HTERT RPE-1 (cell line): ENCODE data around the gene EMC1.
"Not testable (repeated sequence)": the region's sequence is repeated elsewhere in the genome, so short reads cannot be mapped to it uniquely, and the experiment has no call there.

Experiments
- in situ Hi-C: fragments of 300-500 bp; cut with MboI; formaldehyde crosslinking; loops from 4 replicates; pipeline ENCODE4 v1.14.3; 2020; ENCODE audit warnings: low sequenced_read_pairs

Gene EMC1

GRCh38 chr1:19251305-19252196 lies at the start of gene EMC1, which contains the start of gene MRTO4:
Gene EMC1 (minus strand): TSS chr1:19251524. CDS start chr1:19251509, 15 bp downstream.
Gene MRTO4 (plus strand): TSS chr1:19251805. CDS start chr1:19251836, 31 bp downstream.
- in situ Hi-C loops = no loop called here

- in situ Hi-C loops = no loop called here
These were observed 48.9 kb upstream of the EMC1 start for GRCh38 chr1:19300211-19300610.

GRCh38 chr1:19294638-19295037 lies 43.3 kb upstream of the EMC1 start:
- in situ Hi-C loops = no loop called here

GRCh38 chr1:19289244-19289643 lies 37.9 kb upstream of the EMC1 start:
- in situ Hi-C loops = no loop called here

- in situ Hi-C loops = not testable (repeated sequence)
These were observed 37.3 kb upstream of the EMC1 start, which contains the start of gene AKR7A3 for GRCh38 chr1:19288324-19289241. Gene AKR7A3 (minus strand): TSS chr1:19288770. CDS start chr1:19288709, 61 bp downstream.

- in situ Hi-C loops = no loop called here
These were observed 36.3 kb upstream of the EMC1 start for GRCh38 chr1:19287436-19288185.

- in situ Hi-C loops = not testable (repeated sequence)
These were observed 34.5 kb upstream of the EMC1 start for GRCh38 chr1:19285807-19286206.

- in situ Hi-C loops = not testable (repeated sequence)
These were observed 34.0 kb upstream of the EMC1 start for GRCh38 chr1:19285366-19285765.

- in situ Hi-C loops = no loop called here
These were observed 33.6 kb upstream of the EMC1 start for GRCh38 chr1:19284881-19285280.

- in situ Hi-C loops = no loop called here
These were observed 32.6 kb upstream of the EMC1 start for GRCh38 chr1:19283891-19284290.

GRCh38 chr1:19274636-19275035 lies 23.3 kb upstream of the EMC1 start:
- in situ Hi-C loops = no loop called here

- in situ Hi-C loops = not testable (repeated sequence)
These were observed 22.7 kb upstream of the EMC1 start for GRCh38 chr1:19273844-19274531.

GRCh38 chr1:19273106-19273843 lies 22.0 kb upstream of the EMC1 start:
- in situ Hi-C loops = no loop called here

- in situ Hi-C loops = no loop called here
These were observed 20.7 kb upstream of the EMC1 start for GRCh38 chr1:19272064-19272463.

GRCh38 chr1:19270343-19270730 lies 19.0 kb upstream of the EMC1 start:
- in situ Hi-C loops = not testable (repeated sequence)

- in situ Hi-C loops = not testable (repeated sequence)
These were observed 18.4 kb upstream of the EMC1 start for GRCh38 chr1:19269427-19270342.

- in situ Hi-C loops = no loop called here
These were observed 17.1 kb upstream of the EMC1 start for GRCh38 chr1:19268445-19268844.

- in situ Hi-C loops = no loop called here
These were observed 11.4 kb upstream of the EMC1 start for GRCh38 chr1:19262744-19263143.
